H1 (cell line): Measurements from ENCODE around the gene HOXB3.

ENCODE experiments used
- CTCF ChIP-seq, 3 experiments: IDR thresholded peaks; 1 replicate in 2 of 3; 2 replicates in 1 of 3; pipeline versions ENCODE4 v1.5.1 to v1.6.1; 2011; ENCODE audit warnings: low read length in 3 of 3, mild to moderate bottlenecking in 3 of 3, inconsistent platforms in 2 of 3, low read depth in 1 of 3, moderate library complexity in 1 of 3; ENCODE audit not compliant: insufficient read depth in 1 of 3; ENCODE audit errors: control extremely low read depth in 1 of 3
- EZH2 ChIP-seq: fragments of 200-600 bp; sonication (generic); IDR thresholded peaks from 2 replicates; pipeline ENCODE4 v1.7.1; 2012; ENCODE audit warnings: low read depth, mild to moderate bottlenecking, moderate library complexity, low read length, inconsistent platforms; ENCODE audit not compliant: severe bottlenecking
- GABPA ChIP-seq: IDR thresholded peaks from 2 replicates; pipeline ENCODE4 v1.6.1; 2011; ENCODE audit warnings: mild to moderate bottlenecking, low read length, moderate library complexity, borderline replicate concordance; ENCODE audit not compliant: insufficient read depth
- KDM1A ChIP-seq: fragments of 200-600, 300-600 bp; sonication (generic); IDR thresholded peaks from 2 replicates; pipeline ENCODE4 v1.7.1; 2016; ENCODE audit warnings: mild to moderate bottlenecking, low read length, borderline replicate concordance
- KDM5A ChIP-seq: fragments of 200-600 bp; IDR thresholded peaks from 2 replicates; pipeline ENCODE4 v1.7.1; 2012; ENCODE audit warnings: mild to moderate bottlenecking, low read length, inconsistent platforms, mixed read lengths
- MAFK ChIP-seq: IDR thresholded peaks from 2 replicates; pipeline ENCODE4 v1.6.1; 2012; ENCODE audit warnings: low read depth, mild to moderate bottlenecking, improper control_type of control experiment, low read length
- MAX ChIP-seq: IDR thresholded peaks from 2 replicates; pipeline ENCODE4 v1.6.1; 2012; ENCODE audit warnings: inconsistent platforms
- NANOG ChIP-seq: IDR thresholded peaks from 2 replicates; pipeline ENCODE4 v1.6.1; 2011; ENCODE audit warnings: low read length, low read depth, mild to moderate bottlenecking, inconsistent platforms; ENCODE audit not compliant: insufficient read depth, poor library complexity, severe bottlenecking
- RAD21 ChIP-seq, 2 experiments: IDR thresholded peaks in 1 of 2; conservative IDR thresholded peaks in 1 of 2; 2 replicates each; pipeline ENCODE4 v1.6.1; 2011; ENCODE audit warnings: low read depth in 2 of 2, low read length in 2 of 2, improper control_type of control experiment in 1 of 2, inconsistent platforms in 1 of 2, mild to moderate bottlenecking in 1 of 2, moderate library complexity in 1 of 2
- TAF1 ChIP-seq: IDR thresholded peaks from 2 replicates; pipeline ENCODE4 v1.6.1; 2011; ENCODE audit warnings: mild to moderate bottlenecking, low read depth, low read length

GRCh38 chr17:48590607-48591161 lies 643 bp upstream of the HOXB3 start:
- TF ChIP-seq MAX, result no peak
- no peak for TF ChIP-seq KDM5A
- no peak for TF ChIP-seq CTCF (IDR thresholded peaks at IDR 0.05; ENCODE audit: control extremely low read depth in 1 of 3, insufficient read depth in 1 of 3, low read depth in 1 of 3, low read length in 3 of 3)
- no peak for TF ChIP-seq RAD21 (IDR thresholded peaks at IDR 0.05 in 1 of 2, conservative IDR thresholded peaks at IDR 0.05 in 1 of 2; ENCODE audit: low read depth in 2 of 2, low read length in 2 of 2)
- TF ChIP-seq KDM1A, result no peak
- TF ChIP-seq GABPA, result no peak
- TF ChIP-seq EZH2, result no peak
- TF ChIP-seq TAF1, result no peak
- TF ChIP-seq NANOG, result no peak
- no peak for TF ChIP-seq MAFK
